C4-2B (cell line): Measurements from ENCODE around the gene C16orf82.

ENCODE experiments used
- ZFX ChIP-seq: fragments of 450-650 bp; IDR thresholded peaks from 2 replicates; pipeline ENCODE4 v1.6.1; 2017
- TF ChIP-seq, protein P1 (sequence below): fragments of 450-650 bp; conservative IDR thresholded peaks from 2 replicates; pipeline ENCODE4 v1.5.1; 2017; ENCODE audit warnings: mild to moderate bottlenecking

GRCh38 chr16:27025581-27025980 is 41.1 kb upstream of the C16orf82 start:
- TF ChIP-seq, protein P1, sequence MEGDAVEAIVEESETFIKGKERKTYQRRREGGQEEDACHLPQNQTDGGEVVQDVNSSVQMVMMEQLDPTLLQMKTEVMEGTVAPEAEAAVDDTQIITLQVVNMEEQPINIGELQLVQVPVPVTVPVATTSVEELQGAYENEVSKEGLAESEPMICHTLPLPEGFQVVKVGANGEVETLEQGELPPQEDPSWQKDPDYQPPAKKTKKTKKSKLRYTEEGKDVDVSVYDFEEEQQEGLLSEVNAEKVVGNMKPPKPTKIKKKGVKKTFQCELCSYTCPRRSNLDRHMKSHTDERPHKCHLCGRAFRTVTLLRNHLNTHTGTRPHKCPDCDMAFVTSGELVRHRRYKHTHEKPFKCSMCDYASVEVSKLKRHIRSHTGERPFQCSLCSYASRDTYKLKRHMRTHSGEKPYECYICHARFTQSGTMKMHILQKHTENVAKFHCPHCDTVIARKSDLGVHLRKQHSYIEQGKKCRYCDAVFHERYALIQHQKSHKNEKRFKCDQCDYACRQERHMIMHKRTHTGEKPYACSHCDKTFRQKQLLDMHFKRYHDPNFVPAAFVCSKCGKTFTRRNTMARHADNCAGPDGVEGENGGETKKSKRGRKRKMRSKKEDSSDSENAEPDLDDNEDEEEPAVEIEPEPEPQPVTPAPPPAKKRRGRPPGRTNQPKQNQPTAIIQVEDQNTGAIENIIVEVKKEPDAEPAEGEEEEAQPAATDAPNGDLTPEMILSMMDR: no peak
- no peak for TF ChIP-seq ZFX
